Fibroblast of gingiva (primary cell): Measurements from ENCODE around the gene C22orf31.
A peak's percentile ranks its signal among the peaks of the same experiment; 100 is the strongest.
"Not testable (repeated sequence)": the region's sequence is repeated elsewhere in the genome, so short reads cannot be mapped to it uniquely, and the experiment has no call there.

Experiments
- DNase-seq: peaks from one replicate; pipeline ENCODE4 v3.0.0-alpha.2; 2011; ENCODE audit warnings: low read depth

The C22orf31 gene

GRCh38 chr22:29061773-29062172 is at the start of gene C22orf31:
Gene C22orf31 (minus strand): TSS chr22:29061831. CDS start chr22:29061792, 39 bp downstream.
- DNase-seq = no peak

- DNase-seq = no peak
These were observed 49.3 kb upstream of the C22orf31 start for GRCh38 chr22:29110946-29111345.

- no peak for DNase-seq
These were observed 48.2 kb upstream of the C22orf31 start for GRCh38 chr22:29109822-29110221.

- DNase-seq = peak; percentile 4
These were observed 46.5 kb upstream of the C22orf31 start for GRCh38 chr22:29108137-29108536.

GRCh38 chr22:29106839-29107238 is 45.2 kb upstream of the C22orf31 start:
- no peak for DNase-seq

GRCh38 chr22:29105468-29105867 is 43.8 kb upstream of the C22orf31 start:
- DNase-seq = no peak

- DNase-seq = no peak
These were observed 41.5 kb upstream of the C22orf31 start for GRCh38 chr22:29103121-29103520.

GRCh38 chr22:29102300-29102699 is 40.7 kb upstream of the C22orf31 start:
- no peak for DNase-seq

- DNase-seq = no peak
These were observed 36.7 kb upstream of the C22orf31 start for GRCh38 chr22:29098296-29098695.

- peak; percentile 37 for DNase-seq
These were observed 35.4 kb upstream of the C22orf31 start for GRCh38 chr22:29096736-29097669.

- no peak for DNase-seq
These were observed 33.8 kb upstream of the C22orf31 start for GRCh38 chr22:29095459-29095858.

GRCh38 chr22:29093501-29094300 is 32.1 kb upstream of the C22orf31 start:
- DNase-seq = peak; percentile 93

GRCh38 chr22:29093030-29093429 is 31.4 kb upstream of the C22orf31 start:
- no peak for DNase-seq

- no peak for DNase-seq
These were observed 30.6 kb upstream of the C22orf31 start for GRCh38 chr22:29092243-29092642.

GRCh38 chr22:29090039-29090438 is 28.4 kb upstream of the C22orf31 start:
- DNase-seq = no peak

- no peak for DNase-seq
These were observed 27.9 kb upstream of the C22orf31 start for GRCh38 chr22:29089507-29089906.

GRCh38 chr22:29088809-29089208 is 27.2 kb upstream of the C22orf31 start:
- DNase-seq = no peak

- DNase-seq = no peak
These were observed 25.4 kb upstream of the C22orf31 start for GRCh38 chr22:29087012-29087411.

- DNase-seq = no peak
These were observed 22.4 kb upstream of the C22orf31 start for GRCh38 chr22:29083933-29084591.

- not testable (repeated sequence) for DNase-seq
These were observed 21.9 kb upstream of the C22orf31 start for GRCh38 chr22:29083576-29083932.

- DNase-seq = no peak
These were observed 21.4 kb upstream of the C22orf31 start for GRCh38 chr22:29082826-29083545.
